ENCODE data around the gene PHACTR1. TPM values are rescaled to one million over a fixed set of nuclear protein-coding genes. Genes with fewer than 3 reads are reported as not detected.
"Not testable (repeated sequence)": the region's sequence is repeated elsewhere in the genome, so short reads cannot be mapped to it uniquely, and the experiment has no call there.

The PHACTR1 gene
- polyA plus RNA-seq, 2 of the 4 experiments (the other 2 are of a cell fraction), result not detected

GRCh38 chr6:12761376-12762115, 45.0 kb downstream of the PHACTR1 start:
- WGBS (ENCODE audit: missing lambda C conversion rate), result 48% methylated on average over 8 of the region's 9 CpGs
- TF ChIP-seq CBX2 (IDR thresholded peaks at IDR 0.05; ENCODE audit: borderline replicate concordance, low read depth), result no peak
- TF ChIP-seq MYC (IDR thresholded peaks at IDR 0.05; ENCODE audit: borderline replicate concordance, low read length), result no peak
- no peak for TF ChIP-seq ZC3H11A (IDR thresholded peaks at IDR 0.05)
- TF ChIP-seq ZFP36 (IDR thresholded peaks at IDR 0.05; ENCODE audit: borderline replicate concordance, partially characterized antibody), result no peak
- no peak for TF ChIP-seq HMGXB4 (CRISPR knock-in tag; IDR thresholded peaks at IDR 0.05; ENCODE audit: borderline replicate concordance)
- no peak for TF ChIP-seq ESRRA (IDR thresholded peaks at IDR 0.05; ENCODE audit: borderline replicate concordance, low read length)
- no peak for TF ChIP-seq HES2 (IDR thresholded peaks at IDR 0.05)
- TF ChIP-seq USF2 (IDR thresholded peaks at IDR 0.05), result no peak
- TF ChIP-seq KDM1A (IDR thresholded peaks at IDR 0.05; ENCODE audit: low read depth), result no peak
- TF ChIP-seq EHMT2 (IDR thresholded peaks at IDR 0.05; ENCODE audit: low read depth), result no peak
- no peak for TF ChIP-seq HEYL (CRISPR knock-in tag; IDR thresholded peaks at IDR 0.05)
- ChIA-PET CTCF (no interaction called here), POLR2A (no interaction called here)
- Histone ChIP-seq H3K9me3 (no peaks in the 10 kb centered on the region), H3K4me2 (no peak overlapping the region), H3K4me1 (no peaks in the 10 kb centered on the region), H3K27ac (no peak overlapping the region), H3K4me3 (no peak overlapping the region)
- FAIRE-seq (no peak), DNase-seq (ENCODE audit: low read depth in 1 of 2, low spot score in 1 of 2) (peak in 1 of 2 experiments; percentile 4), ATAC-seq (no peak)

GRCh38 chr6:12762731-12763434, 46.3 kb downstream of the PHACTR1 start:
- H3K4me2 ChIP-seq; ATAC-seq; FAIRE-seq; CTCF ChIA-PET; H3K4me1 ChIP-seq; H3K9me3 ChIP-seq; H3K27ac ChIP-seq; H3K4me3 ChIP-seq; POLR2A ChIA-PET; TF ChIP-seq FOSL2 (IDR thresholded peaks at IDR 0.05): not testable (repeated sequence)
- DNase-seq (ENCODE audit: low read depth in 1 of 2, low spot score in 1 of 2), result peak in 1 of 2 experiments; percentile 6
- peak; percentile 14; the same call in 1 of the 2 replicates for TF ChIP-seq FOSL2 (CRISPR knock-in tag; IDR thresholded peaks at IDR 0.05)
- WGBS (ENCODE audit: missing lambda C conversion rate), result 5% methylated on average over 12 of the region's 12 CpGs

GRCh38 chr6:12766365-12766764, 49.8 kb downstream of the PHACTR1 start:
- FAIRE-seq, result no peak
- WGBS (ENCODE audit: missing lambda C conversion rate), result 6% methylated on average over 3 of the region's 3 CpGs

More at GRCh38 chr6:12766365-12766764, 49.8 kb downstream of the PHACTR1 start:
- TF ChIP-seq RFX5 (IDR thresholded peaks at IDR 0.05), result no peak
- no peak for TF ChIP-seq EHF (CRISPR knock-in tag; IDR thresholded peaks at IDR 0.05)
- no peak for TF ChIP-seq HOXB5 (CRISPR knock-in tag; IDR thresholded peaks at IDR 0.05)
- no peak for TF ChIP-seq NPAS2 (CRISPR knock-in tag; IDR thresholded peaks at IDR 0.05; ENCODE audit: borderline replicate concordance)
- TF ChIP-seq FOSB (CRISPR knock-in tag; IDR thresholded peaks at IDR 0.05), result no peak
- no peak for TF ChIP-seq HMGXB4 (CRISPR knock-in tag; IDR thresholded peaks at IDR 0.05; ENCODE audit: borderline replicate concordance)
- no peak for TF ChIP-seq JUN (IDR thresholded peaks at IDR 0.05)
- TF ChIP-seq REST (IDR thresholded peaks at IDR 0.05), result no peak
- TF ChIP-seq KDM1A (IDR thresholded peaks at IDR 0.05; ENCODE audit: low read depth), result no peak
- no peak for TF ChIP-seq ESRRA (IDR thresholded peaks at IDR 0.05; ENCODE audit: borderline replicate concordance, low read length)
- no peak for TF ChIP-seq SMC3 (IDR thresholded peaks at IDR 0.05)
- ChIA-PET POLR2A (no interaction called here), CTCF (interaction anchor here (0.6 kb wide), 1 partner anchor 8 kb away, joined by 3 read pairs; no protein-coding TSS in a partner anchor)
- Histone ChIP-seq H3K4me3 (no peak overlapping the region), H3K4me1 (no peaks in the 10 kb centered on the region), H3K27ac (no peak overlapping the region), H3K4me2 (no peak overlapping the region), H3K9me3 (no peaks in the 10 kb centered on the region)
- ATAC-seq (no peak), DNase-seq (ENCODE audit: low read depth in 1 of 2, low spot score in 1 of 2) (no peak)

Measured in A549 (cell line).